Endodermal cell (in vitro differentiated cells): ENCODE data around the gene PTMS. TPM values are rescaled to one million over a fixed set of nuclear protein-coding genes. Genes with fewer than 3 reads are reported as not detected.

ENCODE experiments used
- DNase-seq: peaks from one replicate; pipeline ENCODE4 v3.0.0-alpha.2; 2017
- H3K27ac ChIP-seq: 2 replicates; pipeline ENCODE4 v1.5.1; 2013; ENCODE audit warnings: mild to moderate bottlenecking, low read depth, low read length, moderate library complexity
- H3K27me3 ChIP-seq: 2 replicates; pipeline ENCODE4 v1.6.1; 2013; ENCODE audit warnings: mild to moderate bottlenecking, low read length, moderate library complexity; ENCODE audit not compliant: insufficient read depth, control insufficient read depth, poor library complexity, severe bottlenecking
- H3K36me3 ChIP-seq: 2 replicates; pipeline ENCODE4 v1.7.0; 2013; ENCODE audit warnings: mild to moderate bottlenecking, low read length, moderate library complexity; ENCODE audit not compliant: control insufficient read depth, insufficient read depth
- H3K4me1 ChIP-seq: one replicate; pipeline ENCODE4 v1.7.0; 2013; ENCODE audit warnings: low read length; ENCODE audit not compliant: control insufficient read depth, insufficient read depth
- H3K4me3 ChIP-seq: 2 replicates; pipeline ENCODE4 v1.5.1; 2013; ENCODE audit warnings: mild to moderate bottlenecking, low read length, moderate library complexity
- H3K9ac ChIP-seq: 2 replicates; pipeline ENCODE4 v1.6.1; 2013; ENCODE audit warnings: mild to moderate bottlenecking, low read length, moderate library complexity; ENCODE audit not compliant: poor library complexity, severe bottlenecking; ENCODE audit errors: extremely low read depth
- H3K9me3 ChIP-seq: 2 replicates; pipeline ENCODE4 v1.6.1; 2013; ENCODE audit warnings: mild to moderate bottlenecking, low read length, moderate library complexity; ENCODE audit not compliant: control insufficient read depth
- H3K27ac Mint-ChIP-seq: 2 replicates; pipeline ENCODE4 v1.8.0; 2020; ENCODE audit warnings: mixed read lengths
- H3K27me3 Mint-ChIP-seq: 2 replicates; pipeline ENCODE4 v1.8.0; 2021; ENCODE audit warnings: mild to moderate bottlenecking, mixed read lengths; ENCODE audit not compliant: insufficient read depth
- H3K36me3 Mint-ChIP-seq: 2 replicates; pipeline ENCODE4 v1.8.0; 2020; ENCODE audit warnings: low read depth, mixed read lengths
- H3K4me1 Mint-ChIP-seq: 2 replicates; pipeline ENCODE4 v1.8.0; 2020; ENCODE audit warnings: mixed read lengths
- H3K4me3 Mint-ChIP-seq: 2 replicates; pipeline ENCODE4 v1.8.0; 2020; ENCODE audit warnings: mild to moderate bottlenecking, moderate library complexity, mixed read lengths
- H3K9me3 Mint-ChIP-seq: 2 replicates; pipeline ENCODE4 v1.8.0; 2020; ENCODE audit warnings: mild to moderate bottlenecking, mixed read lengths
- CTCF ChIP-seq: fragments of 200-600 bp; sonication (generic); conservative IDR thresholded peaks from 2 replicates; pipeline ENCODE4 v1.5.0; 2021; ENCODE audit warnings: antibody characterized with exemption, mild to moderate bottlenecking
- WGBS, 2 experiments: methylation state at CpG; one replicate each; pipeline versions ENCODE4 v1.1.5 to v1.1.7; 2013; ENCODE audit warnings: missing lambda C conversion rate in 2 of 2, mixed read lengths in 1 of 2; ENCODE audit not compliant: insufficient coverage in 1 of 2, insufficient read length in 1 of 2; 5-methylcytosine and 5-hydroxymethylcytosine counted together
- long read RNA-seq, 4 experiments: library from polyadenylated mRNA in 2 of 4; library from RNA in 1 of 4; library from capped mRNA in 1 of 4; stranded (forward) in 3 of 4; unstranded in 1 of 4; transcript quantifications; one replicate each; pipeline ENCODE4 v2.0.0, GENCODE V29; 2020 to 2021; ENCODE audit warnings: inconsistent platforms in 1 of 4
- polyA plus RNA-seq, 2 experiments: library from polyadenylated mRNA; stranded (reverse); fragments of 50-300 nt; gene quantifications; one replicate each; pipeline ENCODE4 v1.2.3, GENCODE V29; 2013
- total RNA-seq, 2 donors: library from RNA; stranded (reverse); fragmentation: NEBNext Ultra II Directional in 1 of 2; extraction: Animal tissue kit (Norgen Biotek cat#: 25700) in 1 of 2; gene quantifications; 2 replicates in 1 of 2; 3 replicates in 1 of 2; pipeline ENCODE4 v1.2.1, GENCODE V29; 2021

The PTMS gene
- 100 to 1,000 TPM; 637 to 888 TPM for total RNA-seq
- polyA plus RNA-seq (2013, experiment 1 of 2): 935 TPM
- 1,020 TPM for polyA plus RNA-seq (2013, experiment 2 of 2)
- long read RNA-seq, experiment 1, transcript PTMS-207 (5 exons, 1,150 nt): major isoform, 8 of 241 reads
- long read RNA-seq, experiment 1, partial matches to known transcripts: 150 of 241 reads
- long read RNA-seq, experiment 1, other reads (novel, unspliced or antisense): 83 of 241 reads
- long read RNA-seq, experiment 2, transcript PTMS-207 (5 exons, 1,150 nt): major isoform, 287 of 311 reads
- long read RNA-seq, experiment 2, partial matches to known transcripts: 7 of 311 reads
- long read RNA-seq, experiment 2, other reads (novel, unspliced or antisense): 15 of 311 reads
- long read RNA-seq, experiment 3, partial matches to known transcripts: 20 of 49 reads
- long read RNA-seq, experiment 3, other reads (novel, unspliced or antisense): 26 of 49 reads
- long read RNA-seq, experiment 4, partial matches to known transcripts: 2 of 6 reads
- long read RNA-seq, experiment 4, other reads (novel, unspliced or antisense): 1 of 6 reads

- H3K27ac ChIP-seq: peak within 1 kb of the TSS; percentile 65
- H3K27me3 ChIP-seq: no peaks in the 10 kb centered on the region
- Mint-ChIP-seq H3K4me3 (peak within 1 kb of the TSS; percentile 82), H3K27ac (peak within 1 kb of the TSS; percentile 91), H3K4me1 (peaks cover 44% of the 10 kb centered on the region), H3K36me3 (peaks cover 15% of the 10 kb centered on the region), H3K9me3 (no peaks in the 10 kb centered on the region), H3K27me3 (peaks cover 4% of the 10 kb centered on the region)
- peak; percentile 98 for DNase-seq
- peaks cover 15% of the 10 kb centered on the region for H3K36me3 ChIP-seq
- no peak for TF ChIP-seq CTCF
- H3K4me1 ChIP-seq: peaks cover 15% of the 10 kb centered on the region
- no peaks in the 10 kb centered on the region for H3K9me3 ChIP-seq
- H3K9ac ChIP-seq: peak within 1 kb of the TSS; percentile 82
- 0% methylated on average over 10 to 60 of the region's 63 CpGs for WGBS, 2 experiments
- peak within 1 kb of the TSS; percentile 94 for H3K4me3 ChIP-seq
Measured at GRCh38 chr12:6765634-6766581, at the start of gene PTMS. Gene PTMS (plus strand): TSS chr12:6766363. CDS start chr12:6766706, 343 bp downstream.

GRCh38 chr12:6716874-6717437 is 49.2 kb upstream of the PTMS start:
- Histone ChIP-seq H3K9me3 (no peaks in the 10 kb centered on the region), H3K27me3 (no peaks in the 10 kb centered on the region), H3K4me1 (no peaks in the 10 kb centered on the region), H3K9ac (no peak overlapping the region), H3K27ac (no peak overlapping the region), H3K4me3 (no peak overlapping the region), H3K36me3 (no peaks in the 10 kb centered on the region)
- no peak for TF ChIP-seq CTCF
- H3K9me3 Mint-ChIP-seq: peaks cover 11% of the 10 kb centered on the region
- H3K4me1 Mint-ChIP-seq: peaks cover 7% of the 10 kb centered on the region
- no peaks in the 10 kb centered on the region for H3K36me3 Mint-ChIP-seq
- 90 to 92% methylated on average over 4 to 8 of the region's 10 CpGs for WGBS, 2 experiments
- H3K4me3 Mint-ChIP-seq: no peak overlapping the region
- peaks cover 28% of the 10 kb centered on the region for H3K27me3 Mint-ChIP-seq
- H3K27ac Mint-ChIP-seq: no peak overlapping the region
- DNase-seq: no peak

- 83 to 95% methylated on average over 2 to 3 of the region's 3 CpGs for WGBS, 2 experiments
- no peak for TF ChIP-seq CTCF
- H3K4me1 ChIP-seq: peaks cover 6% of the 10 kb centered on the region
- H3K9me3 ChIP-seq: no peaks in the 10 kb centered on the region
- no peak overlapping the region for H3K9ac ChIP-seq
- Mint-ChIP-seq H3K9me3 (no peaks in the 10 kb centered on the region), H3K27ac (no peak overlapping the region), H3K4me3 (no peak overlapping the region), H3K36me3 (peaks cover 9% of the 10 kb centered on the region), H3K27me3 (peaks cover 6% of the 10 kb centered on the region), H3K4me1 (peaks cover 21% of the 10 kb centered on the region)
- no peaks in the 10 kb centered on the region for H3K36me3 ChIP-seq
- peak overlapping the region; percentile 90 for H3K4me3 ChIP-seq
- no peaks in the 10 kb centered on the region for H3K27me3 ChIP-seq
- no peak overlapping the region for H3K27ac ChIP-seq
- no peak for DNase-seq
Measured at GRCh38 chr12:6722863-6723262, 43.3 kb upstream of the PTMS start.
